Fibroblast of skin of abdomen (primary cell): Measurements from ENCODE around the gene TP53RK.

Experiments used
- DNase-seq: peaks from one replicate; pipeline ENCODE4 v3.0.0-alpha.2; 2013

The TP53RK gene

GRCh38 chr20:46638134-46638897, 50.9 kb downstream of the TP53RK start:
- DNase-seq = no peak

GRCh38 chr20:46637427-46638133, 51.7 kb downstream of the TP53RK start:
- no peak for DNase-seq

DNA sequence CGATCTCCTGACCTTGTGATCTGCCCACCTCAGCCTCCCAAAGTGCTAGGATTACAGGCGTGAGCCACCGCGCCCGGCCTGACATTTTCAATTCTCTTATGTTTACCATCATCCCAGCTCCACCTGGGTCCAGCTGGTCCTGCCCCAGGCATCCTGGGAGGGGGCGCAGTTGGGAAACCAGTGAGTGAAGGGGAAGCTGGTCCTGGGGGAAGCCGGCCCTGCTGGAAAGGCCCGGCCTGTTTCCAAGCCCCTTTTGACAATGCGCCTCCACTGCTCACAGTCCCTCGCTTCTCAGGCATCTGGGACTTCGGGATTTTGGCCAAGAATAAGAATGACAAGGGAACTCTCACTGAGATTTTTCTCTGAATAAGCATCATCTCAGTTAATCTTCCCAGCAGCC, 52.2 kb downstream of the TP53RK start:
- DNase-seq = no peak

DNA sequence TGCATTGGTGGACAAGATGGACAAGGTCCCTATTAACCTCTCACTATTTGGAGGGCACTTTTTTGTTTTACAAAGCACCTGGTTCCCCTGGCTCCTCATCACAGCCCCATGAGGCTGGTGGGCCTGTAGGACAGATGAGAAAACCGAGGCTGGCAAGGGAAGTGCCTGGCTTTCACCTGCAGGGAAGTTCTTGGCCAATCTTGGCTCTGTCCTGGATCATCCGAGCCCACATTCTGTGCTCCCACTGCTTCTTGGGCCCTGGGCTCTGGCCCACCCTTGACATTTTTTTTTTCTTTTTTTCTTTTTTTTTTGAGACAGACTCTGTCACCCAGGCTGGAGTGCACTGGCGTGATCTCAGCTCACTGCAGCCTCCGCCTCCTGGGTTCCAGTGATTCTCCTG, 52.7 kb downstream of the TP53RK start:
- DNase-seq = no peak

GRCh38 chr20:46635514-46636136, 53.6 kb downstream of the TP53RK start:
- DNase-seq = no peak

DNA sequence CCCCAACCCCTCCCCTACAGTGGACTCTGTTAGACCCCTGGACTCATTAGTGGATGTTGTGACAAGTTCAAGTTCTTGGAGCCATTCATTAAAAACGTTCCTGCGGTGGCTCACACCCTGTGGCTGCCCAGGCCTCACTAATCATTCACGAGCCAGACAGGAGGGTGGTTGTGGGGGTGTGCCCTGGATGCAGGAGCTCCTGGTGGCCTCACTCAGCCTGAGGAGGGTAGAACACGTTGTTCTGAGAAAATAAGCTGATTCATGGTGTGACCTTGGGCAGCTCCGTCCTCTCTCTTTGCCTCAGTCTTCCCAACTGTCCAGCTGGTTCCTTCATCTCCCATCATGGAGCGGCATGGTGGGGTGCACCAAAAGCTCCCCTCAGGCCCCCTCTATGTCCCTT, 54.7 kb downstream of the TP53RK start:
- no peak for DNase-seq
